ENCODE data around the gene LCN15. TPM values are rescaled to one million over a fixed set of nuclear protein-coding genes. Genes with fewer than 3 reads are reported as not detected.

The LCN15 gene
- total and polyA plus RNA-seq, 10 of the 15 experiments (the other 5 are each of a cell fraction or from before 2014, with no cell fraction given): 0.37 to 0.50 TPM; not detected in 8

- 0% methylated on average over 2 of the region's 22 CpGs for WGBS (ENCODE audit: insufficient coverage, insufficient replicate concordance, low lambda C conversion rate, missing lambda C conversion rate)
- no TSS peak for BruUV-seq (replicated peaks)
- Histone ChIP-seq H3K4me1 (ENCODE audit: control insufficient read depth, insufficient read depth, low read length) (peaks cover 13% of the 10 kb centered on the region), H3K27me3 (replicated peaks in 1 of 2; ENCODE audit: control insufficient read depth in 2 of 2, insufficient read depth in 2 of 2, low read length in 1 of 2) (peaks cover 0 to 8% of the 10 kb centered on the region in 2 experiments; a peak in 3 of 4 replicates), H3K4me3 (no peak overlapping the region), H2AFZ (ENCODE audit: control insufficient read depth, low read depth, low read length) (no peak overlapping the region), H3K79me2 (ENCODE audit: control insufficient read depth, insufficient read depth, low read length) (no peaks in the 10 kb centered on the region), H3K36me3 (ENCODE audit: control insufficient read depth in 2 of 2, insufficient read depth in 2 of 2, low read length in 1 of 2) (no peaks in the 10 kb centered on the region), H3K9ac (ENCODE audit: control insufficient read depth, insufficient read depth, low read length) (no peak overlapping the region), H3K9me3 (replicated peaks; ENCODE audit: control insufficient read depth, insufficient read depth, low read length) (peaks cover under 1% of the 10 kb centered on the region; the same call in 2 of the 3 replicates), H3K27ac (ENCODE audit: control insufficient read depth, insufficient read depth) (no peak overlapping the region), H4K20me1 (ENCODE audit: control insufficient read depth, insufficient read depth) (no peaks in the 10 kb centered on the region), H3K4me2 (ENCODE audit: control insufficient read depth, insufficient read depth) (no peak overlapping the region)
- in situ Hi-C loops (cut with MboI): no loop called here
- intact Hi-C loops (cut with micrococcal nuclease; ENCODE audit: unreplicated experiment): no loop called here
- ATAC-seq (no peak), DNase-seq (ENCODE audit: low read depth, low spot score) (no peak), FAIRE-seq (no peak)
- ChIA-PET SMC1A (ENCODE audit: uncharacterized antibody, unreplicated experiment) (no interaction called here), CTCF (no interaction called here), POLR2A (no interaction called here), RAD21 (ENCODE audit: unreplicated experiment) (no interaction called here)
- TF ChIP-seq, protein P1, sequence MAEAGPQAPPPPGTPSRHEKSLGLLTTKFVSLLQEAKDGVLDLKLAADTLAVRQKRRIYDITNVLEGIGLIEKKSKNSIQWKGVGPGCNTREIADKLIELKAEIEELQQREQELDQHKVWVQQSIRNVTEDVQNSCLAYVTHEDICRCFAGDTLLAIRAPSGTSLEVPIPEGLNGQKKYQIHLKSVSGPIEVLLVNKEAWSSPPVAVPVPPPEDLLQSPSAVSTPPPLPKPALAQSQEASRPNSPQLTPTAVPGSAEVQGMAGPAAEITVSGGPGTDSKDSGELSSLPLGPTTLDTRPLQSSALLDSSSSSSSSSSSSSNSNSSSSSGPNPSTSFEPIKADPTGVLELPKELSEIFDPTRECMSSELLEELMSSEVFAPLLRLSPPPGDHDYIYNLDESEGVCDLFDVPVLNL (IDR thresholded peaks at IDR 0.05; ENCODE audit: low read depth, low read length): no peak
- TF ChIP-seq RB1 (IDR thresholded peaks at IDR 0.05; ENCODE audit: borderline replicate concordance): no peak
Measured at GRCh38 chr9:136746155-136746490, 18.2 kb downstream of the LCN15 start.

- Histone ChIP-seq H4K20me1 (ENCODE audit: control insufficient read depth, insufficient read depth) (no peaks in the 10 kb centered on the region), H3K9me3 (replicated peaks; ENCODE audit: control insufficient read depth, insufficient read depth, low read length) (no peaks in the 10 kb centered on the region), H3K27ac (ENCODE audit: control insufficient read depth, insufficient read depth) (no peak overlapping the region), H3K4me3 (no peak overlapping the region), H3K36me3 (ENCODE audit: control insufficient read depth in 2 of 2, insufficient read depth in 2 of 2, low read length in 1 of 2) (no peaks in the 10 kb centered on the region), H3K9ac (ENCODE audit: control insufficient read depth, insufficient read depth, low read length) (no peak overlapping the region), H2AFZ (ENCODE audit: control insufficient read depth, low read depth, low read length) (no peak overlapping the region), H3K79me2 (ENCODE audit: control insufficient read depth, insufficient read depth, low read length) (no peaks in the 10 kb centered on the region), H3K4me1 (ENCODE audit: control insufficient read depth, insufficient read depth, low read length) (peaks cover 15% of the 10 kb centered on the region), H3K4me2 (ENCODE audit: control insufficient read depth, insufficient read depth) (no peak overlapping the region), H3K27me3 (replicated peaks in 1 of 2; ENCODE audit: control insufficient read depth in 2 of 2, insufficient read depth in 2 of 2, low read length in 1 of 2) (peaks cover 0 to 8% of the 10 kb centered on the region in 2 experiments; a peak in 3 of 4 replicates)
- WGBS (ENCODE audit: insufficient coverage, insufficient replicate concordance, low lambda C conversion rate, missing lambda C conversion rate): 58% methylated on average over 23 of the region's 23 CpGs
- no peak for DNase-seq (ENCODE audit: low read depth, low spot score)
- BruUV-seq (replicated peaks): no TSS peak
- ChIA-PET CTCF (interaction anchor here (0.5 kb wide), 1 partner anchor 257 kb away, joined by 3 read pairs; no protein-coding TSS in a partner anchor), RAD21 (ENCODE audit: unreplicated experiment) (interaction anchor here (1.0 kb wide), 1 partner anchor 16 kb away, joined by 3 read pairs; no protein-coding TSS in a partner anchor), SMC1A (ENCODE audit: uncharacterized antibody, unreplicated experiment) (no interaction called here), POLR2A (no interaction called here)
- intact Hi-C loops (cut with micrococcal nuclease; ENCODE audit: unreplicated experiment): no loop called here
- TF ChIP-seq SPI1 (IDR thresholded peaks at IDR 0.05; ENCODE audit: borderline replicate concordance, insufficient read depth, low read depth, low read length): no peak
- no peak for TF ChIP-seq STAT3 (IDR thresholded peaks at IDR 0.05; ENCODE audit: low read depth, low read length)
- TF ChIP-seq, protein P2, sequence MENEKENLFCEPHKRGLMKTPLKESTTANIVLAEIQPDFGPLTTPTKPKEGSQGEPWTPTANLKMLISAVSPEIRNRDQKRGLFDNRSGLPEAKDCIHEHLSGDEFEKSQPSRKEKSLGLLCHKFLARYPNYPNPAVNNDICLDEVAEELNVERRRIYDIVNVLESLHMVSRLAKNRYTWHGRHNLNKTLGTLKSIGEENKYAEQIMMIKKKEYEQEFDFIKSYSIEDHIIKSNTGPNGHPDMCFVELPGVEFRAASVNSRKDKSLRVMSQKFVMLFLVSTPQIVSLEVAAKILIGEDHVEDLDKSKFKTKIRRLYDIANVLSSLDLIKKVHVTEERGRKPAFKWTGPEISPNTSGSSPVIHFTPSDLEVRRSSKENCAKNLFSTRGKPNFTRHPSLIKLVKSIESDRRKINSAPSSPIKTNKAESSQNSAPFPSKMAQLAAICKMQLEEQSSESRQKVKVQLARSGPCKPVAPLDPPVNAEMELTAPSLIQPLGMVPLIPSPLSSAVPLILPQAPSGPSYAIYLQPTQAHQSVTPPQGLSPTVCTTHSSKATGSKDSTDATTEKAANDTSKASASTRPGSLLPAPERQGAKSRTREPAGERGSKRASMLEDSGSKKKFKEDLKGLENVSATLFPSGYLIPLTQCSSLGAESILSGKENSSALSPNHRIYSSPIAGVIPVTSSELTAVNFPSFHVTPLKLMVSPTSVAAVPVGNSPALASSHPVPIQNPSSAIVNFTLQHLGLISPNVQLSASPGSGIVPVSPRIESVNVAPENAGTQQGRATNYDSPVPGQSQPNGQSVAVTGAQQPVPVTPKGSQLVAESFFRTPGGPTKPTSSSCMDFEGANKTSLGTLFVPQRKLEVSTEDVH (IDR thresholded peaks at IDR 0.05; ENCODE audit: low read depth, partially characterized antibody): no peak
- no peak for TF ChIP-seq MYC (IDR thresholded peaks at IDR 0.05; ENCODE audit: insufficient read depth, insufficient read length, insufficient replicate concordance, low read length, severe bottlenecking)
- no peak for TF ChIP-seq RELA (IDR thresholded peaks at IDR 0.05; ENCODE audit: borderline replicate concordance, partially characterized antibody)
- in situ Hi-C loops (cut with MboI): no loop called here
- no peak for ATAC-seq
- no peak for FAIRE-seq
Measured at GRCh38 chr9:136745389-136746154, 18.7 kb downstream of the LCN15 start.
